Trophoblast cell (in vitro differentiated cells and primary cell): ENCODE data around the gene FSTL1.

ENCODE experiments used
- DNase-seq, 2 donors: peaks; one replicate each; pipeline ENCODE4 v3.0.0-alpha.2; 2016
- H2AFZ ChIP-seq: 2 replicates; pipeline ENCODE4 v1.6.1; 2013; ENCODE audit warnings: low read length, moderate library complexity, mild to moderate bottlenecking; ENCODE audit not compliant: insufficient read depth, poor library complexity
- H2AK5ac ChIP-seq: 2 replicates; pipeline ENCODE4 v1.6.1; 2013; ENCODE audit warnings: mild to moderate bottlenecking, low read length
- H2BK120ac ChIP-seq: 2 replicates; pipeline ENCODE4 v1.6.1; 2013; ENCODE audit warnings: low read length, mild to moderate bottlenecking, moderate library complexity; ENCODE audit not compliant: insufficient read depth, poor library complexity
- H2BK12ac ChIP-seq: 2 replicates; pipeline ENCODE4 v1.6.1; 2013; ENCODE audit warnings: mild to moderate bottlenecking, low read length, moderate library complexity
- H2BK5ac ChIP-seq: 2 replicates; pipeline ENCODE4 v1.6.1; 2013; ENCODE audit warnings: low read length, low read depth, moderate library complexity, mild to moderate bottlenecking; ENCODE audit not compliant: poor library complexity
- H3K14ac ChIP-seq: 2 replicates; pipeline ENCODE4 v1.6.1; 2013; ENCODE audit warnings: mild to moderate bottlenecking, low read length
- H3K18ac ChIP-seq: 2 replicates; pipeline ENCODE4 v1.6.1; 2013; ENCODE audit warnings: mild to moderate bottlenecking, low read length
- H3K23ac ChIP-seq: 2 replicates; pipeline ENCODE4 v1.6.1; 2013; ENCODE audit warnings: low read length
- H3K27ac ChIP-seq: 2 replicates; pipeline ENCODE4 v1.5.1; 2013; ENCODE audit warnings: low read depth, mild to moderate bottlenecking, inconsistent platforms, low read length, moderate library complexity
- H3K27me3 ChIP-seq: 2 replicates; pipeline ENCODE4 v1.6.1; 2013; ENCODE audit warnings: inconsistent platforms, mild to moderate bottlenecking, low read length, moderate library complexity; ENCODE audit not compliant: insufficient read depth
- H3K36me3 ChIP-seq, 2 experiments: 1 replicate in 1 of 2; 2 replicates in 1 of 2; pipeline ENCODE4 v1.6.1; 2013; ENCODE audit warnings: low read length in 2 of 2, mild to moderate bottlenecking in 2 of 2, moderate library complexity in 1 of 2; ENCODE audit not compliant: insufficient read depth in 2 of 2, control insufficient read depth in 1 of 2
- H3K4ac ChIP-seq: 2 replicates; pipeline ENCODE4 v1.6.1; 2013; ENCODE audit warnings: low read depth, mild to moderate bottlenecking, low read length, moderate library complexity
- H3K4me1 ChIP-seq, 2 experiments: 1 replicate in 1 of 2; 2 replicates in 1 of 2; pipeline ENCODE4 v1.6.1; 2013; ENCODE audit warnings: low read length in 2 of 2, mild to moderate bottlenecking in 2 of 2, moderate library complexity in 1 of 2; ENCODE audit not compliant: insufficient read depth in 2 of 2, control insufficient read depth in 1 of 2
- H3K4me2 ChIP-seq: 2 replicates; pipeline ENCODE4 v1.6.1; 2013; ENCODE audit warnings: inconsistent platforms, mild to moderate bottlenecking, low read length, moderate library complexity
- H3K4me3 ChIP-seq: 2 replicates; pipeline ENCODE4 v1.5.1; 2013; ENCODE audit warnings: mild to moderate bottlenecking, low read depth, low read length, inconsistent platforms
- H3K79me1 ChIP-seq: one replicate; pipeline ENCODE4 v1.6.1; 2013; ENCODE audit warnings: low read length
- H3K79me2 ChIP-seq: 2 replicates; pipeline ENCODE4 v1.6.1; 2013; ENCODE audit warnings: low read length, mild to moderate bottlenecking; ENCODE audit not compliant: control insufficient read depth, insufficient read depth, poor library complexity
- H3K9ac ChIP-seq: 2 replicates; pipeline ENCODE4 v1.6.1; 2013; ENCODE audit warnings: mild to moderate bottlenecking, low read length
- H3K9me3 ChIP-seq: 2 replicates; pipeline ENCODE4 v1.6.1; 2013; ENCODE audit warnings: low read depth, mild to moderate bottlenecking, control low read depth, inconsistent platforms, low read length; ENCODE audit not compliant: insufficient read depth
- H4K12ac ChIP-seq: 2 replicates; pipeline ENCODE4 v1.6.1; 2013; ENCODE audit warnings: low read depth, mild to moderate bottlenecking, low read length, moderate library complexity
- H4K8ac ChIP-seq: 2 replicates; pipeline ENCODE4 v1.6.1; 2013; ENCODE audit warnings: low read depth, mild to moderate bottlenecking, low read length, moderate library complexity
- H4K91ac ChIP-seq: one replicate; pipeline ENCODE4 v1.6.1; 2013; ENCODE audit warnings: low read depth, mild to moderate bottlenecking, low read length, moderate library complexity
- WGBS: extraction: QIAGEN DNeasy Blood & Tissue Kit; methylation state at CpG from one replicate; pipeline ENCODE4 v1.1.7; 2013; ENCODE audit warnings: missing lambda C conversion rate; ENCODE audit not compliant: insufficient read length, insufficient coverage; ENCODE audit errors: extremely low coverage; 5-methylcytosine and 5-hydroxymethylcytosine counted together

The FSTL1 gene

DNA sequence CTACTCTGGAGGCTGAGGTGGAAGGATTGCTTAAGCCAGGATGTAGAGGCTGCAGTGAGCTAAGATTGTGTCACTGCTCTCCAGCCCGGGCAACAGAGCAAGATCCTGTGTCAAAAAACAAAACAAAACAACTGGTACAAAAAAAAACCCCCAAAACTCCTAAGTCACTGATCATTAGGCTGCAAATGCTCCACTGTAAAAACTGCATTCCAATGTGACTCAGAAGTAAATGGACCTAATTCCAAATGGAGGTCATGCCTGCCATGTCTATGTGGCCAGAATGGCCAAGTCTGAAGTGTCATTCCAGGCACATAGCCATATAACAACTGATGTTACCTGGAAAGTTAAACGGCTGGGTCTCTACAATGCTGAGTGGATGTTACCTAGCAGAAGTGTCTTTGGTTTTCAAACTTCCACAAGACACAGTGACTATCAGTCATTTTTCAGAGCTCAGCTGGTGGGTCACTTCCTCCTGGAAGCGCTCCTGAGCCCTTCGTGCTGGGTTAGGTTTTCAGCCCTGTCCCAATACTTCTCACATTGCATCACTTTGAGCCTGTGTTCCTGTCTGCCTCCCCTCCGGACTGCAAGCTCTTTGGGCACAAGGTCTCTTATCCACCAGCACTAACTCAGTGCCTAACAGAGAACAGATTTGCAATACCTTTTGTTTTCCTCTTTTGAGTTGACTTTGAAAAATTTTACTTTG lies 10.6 kb downstream of the FSTL1 start:
- no peak overlapping the region for H2AFZ ChIP-seq
- H4K8ac ChIP-seq, result peak overlapping the region; percentile 15
- H2AK5ac ChIP-seq, result no peak overlapping the region
- no peak overlapping the region for H3K4me2 ChIP-seq
- no peak overlapping the region for H3K23ac ChIP-seq
- peak overlapping the region; percentile 85 for H2BK5ac ChIP-seq
- H3K9ac ChIP-seq, result no peak overlapping the region
- no peaks in the 10 kb centered on the region for H3K9me3 ChIP-seq
- no peaks in the 10 kb centered on the region for H3K27me3 ChIP-seq
- peaks cover 19% of the 10 kb centered on the region for H3K79me1 ChIP-seq
- H3K27ac ChIP-seq, result peak overlapping the region; percentile 95
- no peak overlapping the region for H3K4me3 ChIP-seq
- H2BK120ac ChIP-seq, result peak overlapping the region; percentile 74
- peaks cover 25 to 46% of the 10 kb centered on the region in 2 experiments for H3K4me1 ChIP-seq
- peaks cover 8 to 20% of the 10 kb centered on the region in 2 experiments for H3K36me3 ChIP-seq
- H2BK12ac ChIP-seq, result peak overlapping the region; percentile 7
- peak overlapping the region; percentile 60 for H4K91ac ChIP-seq
- no peak overlapping the region for H4K12ac ChIP-seq
- H3K14ac ChIP-seq, result no peak overlapping the region
- H3K4ac ChIP-seq, result no peak overlapping the region
- peak overlapping the region; percentile 30 for H3K18ac ChIP-seq
- DNase-seq, result peak in 1 of 2 donors; percentile 54
- WGBS, result no CpG with 5 or more reads among the region's 5 CpGs
- H3K79me2 ChIP-seq, result peaks cover 9% of the 10 kb centered on the region

DNA sequence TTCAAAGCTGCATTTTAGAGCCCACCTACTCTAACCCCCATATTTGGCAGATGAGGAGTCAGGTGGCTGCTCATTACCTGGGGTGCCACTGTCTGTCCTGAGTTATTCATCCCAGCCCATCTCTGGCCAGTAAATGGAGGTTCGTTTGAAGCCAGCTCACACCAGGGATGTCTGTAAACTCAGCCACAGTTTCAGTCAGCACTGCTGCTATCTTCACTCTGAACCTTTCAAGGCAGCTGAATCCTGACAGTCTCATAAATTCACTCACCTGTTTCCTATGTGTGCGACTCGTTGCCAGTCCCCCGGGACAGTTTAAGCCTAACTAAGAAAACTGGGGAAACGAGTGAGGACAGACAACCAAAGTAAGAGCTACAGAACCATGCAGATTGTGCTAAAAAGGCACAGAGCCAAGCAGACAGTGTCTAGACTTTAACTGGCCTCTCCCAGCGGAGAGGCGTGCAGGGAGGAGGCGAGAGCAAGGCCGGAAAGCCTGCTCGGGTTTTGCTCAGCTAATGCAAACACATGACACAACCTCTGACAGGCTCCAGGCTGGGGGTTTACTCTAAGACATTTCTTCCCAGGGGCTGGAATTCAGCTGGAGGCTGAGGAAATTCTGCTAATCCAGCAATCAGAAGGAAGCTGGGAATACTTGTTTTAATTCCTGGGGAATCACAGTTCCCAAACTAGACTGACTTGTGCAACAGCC lies 12.0 kb downstream of the FSTL1 start:
- H3K27me3 ChIP-seq, result no peaks in the 10 kb centered on the region
- H2BK12ac ChIP-seq, result no peak overlapping the region
- H3K79me2 ChIP-seq, result peaks cover 9% of the 10 kb centered on the region
- H2BK5ac ChIP-seq, result peak overlapping the region; percentile 35
- H4K8ac ChIP-seq, result peak overlapping the region; percentile 17
- H2AK5ac ChIP-seq, result no peak overlapping the region
- H3K4me2 ChIP-seq, result peak overlapping the region; percentile 42
- H3K27ac ChIP-seq, result peak overlapping the region; percentile 95
- WGBS, result no CpG with 5 or more reads among the region's 10 CpGs
- no peak overlapping the region for H2AFZ ChIP-seq
- H3K4me3 ChIP-seq, result no peak overlapping the region
- H3K4me1 ChIP-seq, result peaks cover 25 to 51% of the 10 kb centered on the region in 2 experiments
- peaks cover 8 to 25% of the 10 kb centered on the region in 2 experiments for H3K36me3 ChIP-seq
- H3K14ac ChIP-seq, result peak overlapping the region; percentile 2
- H2BK120ac ChIP-seq, result peak overlapping the region; percentile 18
- no peaks in the 10 kb centered on the region for H3K9me3 ChIP-seq
- peaks cover 19% of the 10 kb centered on the region for H3K79me1 ChIP-seq
- peak overlapping the region; percentile 15 for H4K91ac ChIP-seq
- H3K9ac ChIP-seq, result no peak overlapping the region
- peak; percentile 53 to 54 for DNase-seq
- H4K12ac ChIP-seq, result no peak overlapping the region
- no peak overlapping the region for H3K4ac ChIP-seq
- H3K23ac ChIP-seq, result no peak overlapping the region
- peak overlapping the region; percentile 7 for H3K18ac ChIP-seq

DNA sequence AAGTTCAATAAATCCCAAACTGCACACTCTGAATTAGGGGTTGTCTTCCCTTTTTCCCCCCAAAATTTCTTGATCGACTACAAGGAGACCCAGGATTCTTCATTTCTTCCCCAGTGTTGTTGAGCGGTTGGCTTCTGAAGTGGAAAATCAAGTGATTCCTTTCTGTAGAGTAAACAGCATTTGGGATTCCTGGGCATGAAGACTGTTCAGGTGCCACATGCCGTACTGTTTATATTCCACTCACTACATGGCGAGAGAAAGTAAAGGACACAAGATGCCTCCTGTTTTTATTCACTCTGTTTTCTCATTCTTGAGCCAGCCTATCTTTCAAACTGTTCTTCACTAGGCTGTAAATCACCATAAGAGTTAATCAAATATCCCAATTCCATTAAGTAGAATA lies 12.6 kb downstream of the FSTL1 start:
- Histone ChIP-seq H3K23ac (no peak overlapping the region), H3K4me1 (peaks cover 25 to 53% of the 10 kb centered on the region in 2 experiments), H3K27ac (peak overlapping the region; percentile 95), H2BK120ac (no peak overlapping the region), H2AK5ac (no peak overlapping the region), H3K9ac (no peak overlapping the region), H4K8ac (no peak overlapping the region), H3K4me3 (no peak overlapping the region), H4K12ac (no peak overlapping the region), H3K36me3 (peaks cover 8 to 25% of the 10 kb centered on the region in 2 experiments), H3K4ac (no peak overlapping the region), H2AFZ (no peak overlapping the region), H3K14ac (no peak overlapping the region), H3K79me2 (peaks cover 9% of the 10 kb centered on the region), H4K91ac (no peak overlapping the region), H3K79me1 (peaks cover 19% of the 10 kb centered on the region), H2BK5ac (no peak overlapping the region), H3K4me2 (no peak overlapping the region), H3K27me3 (no peaks in the 10 kb centered on the region), H3K9me3 (no peaks in the 10 kb centered on the region), H3K18ac (no peak overlapping the region), H2BK12ac (no peak overlapping the region)
- DNase-seq, result no peak
- no CpG with 5 or more reads among the region's 4 CpGs for WGBS

DNA sequence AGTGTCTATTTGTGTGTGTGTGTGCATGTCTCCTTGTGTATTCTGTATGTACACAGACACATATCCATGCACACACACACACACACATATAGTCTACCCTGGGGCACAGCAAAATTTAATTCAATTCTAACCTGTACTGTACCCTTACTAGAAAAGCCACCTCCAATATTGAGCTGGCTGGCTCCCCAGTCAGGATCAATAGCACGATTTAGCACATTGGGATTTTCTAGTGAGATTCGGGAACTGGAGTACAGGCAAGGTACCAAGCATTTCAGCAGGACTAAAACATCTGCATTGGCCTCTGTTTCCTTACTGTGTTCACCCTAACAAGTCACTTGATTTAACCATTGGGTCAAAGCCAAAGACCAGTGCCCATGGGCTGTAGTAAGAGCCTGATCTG lies 13.2 kb downstream of the FSTL1 start:
- peaks cover 25 to 55% of the 10 kb centered on the region in 2 experiments for H3K4me1 ChIP-seq
- no CpG with 5 or more reads among the region's 2 CpGs for WGBS
- H2AFZ ChIP-seq, result no peak overlapping the region
- H3K23ac ChIP-seq, result no peak overlapping the region
- no peaks in the 10 kb centered on the region for H3K27me3 ChIP-seq
- no peak overlapping the region for H3K4me2 ChIP-seq
- peaks cover 21% of the 10 kb centered on the region for H3K79me1 ChIP-seq
- peak overlapping the region; percentile 50 for H2BK5ac ChIP-seq
- no peak overlapping the region for H3K9ac ChIP-seq
- DNase-seq, result no peak
- no peak overlapping the region for H2AK5ac ChIP-seq
- peak overlapping the region; percentile 50 for H4K91ac ChIP-seq
- peaks cover 8 to 28% of the 10 kb centered on the region in 2 experiments for H3K36me3 ChIP-seq
- H4K8ac ChIP-seq, result peak overlapping the region; percentile 17
- H2BK120ac ChIP-seq, result peak overlapping the region; percentile 68
- no peak overlapping the region for H3K18ac ChIP-seq
- peaks cover 9% of the 10 kb centered on the region for H3K79me2 ChIP-seq
- H4K12ac ChIP-seq, result no peak overlapping the region
- H3K9me3 ChIP-seq, result no peaks in the 10 kb centered on the region
- H3K27ac ChIP-seq, result peak overlapping the region; percentile 95
- no peak overlapping the region for H3K4me3 ChIP-seq
- no peak overlapping the region for H2BK12ac ChIP-seq
- peak overlapping the region; percentile 36 for H3K14ac ChIP-seq
- peak overlapping the region; percentile 49 for H3K4ac ChIP-seq
